Muscle of leg (tissue), 11 donors: ENCODE measurements around the gene ARHGAP26. TPM values are rescaled to one million over a fixed set of nuclear protein-coding genes. Genes with fewer than 3 reads are reported as not detected.

Source experiments
- DNase-seq: peaks from one replicate; pipeline ENCODE4 v3.0.0; 2013
- H3K27ac ChIP-seq: one replicate; pipeline ENCODE4 v1.5.1; 2013; ENCODE audit warnings: mild to moderate bottlenecking, low read length, control low read depth
- H3K27me3 ChIP-seq: one replicate; pipeline ENCODE4 v1.6.1; 2013; ENCODE audit warnings: low read length; ENCODE audit not compliant: control insufficient read depth, insufficient read depth
- H3K36me3 ChIP-seq: one replicate; pipeline ENCODE4 v1.6.1; 2013; ENCODE audit warnings: low read length; ENCODE audit not compliant: control insufficient read depth, insufficient read depth
- H3K4me1 ChIP-seq: one replicate; pipeline ENCODE4 v1.6.1; 2013; ENCODE audit warnings: low read length; ENCODE audit not compliant: control insufficient read depth, insufficient read depth
- H3K4me3 ChIP-seq: one replicate; pipeline ENCODE4 v1.5.1; 2013; ENCODE audit warnings: low read length, control low read depth
- H3K9me3 ChIP-seq: replicated peaks from 2 replicates; pipeline ENCODE4 v1.6.1; 2013; ENCODE audit warnings: low read depth, low read length; ENCODE audit not compliant: control insufficient read depth
- WGBS: methylation state at CpG from one replicate; pipeline ENCODE4 v1.1.5; 2013; ENCODE audit warnings: missing lambda C conversion rate; ENCODE audit not compliant: insufficient coverage; 5-methylcytosine and 5-hydroxymethylcytosine counted together
- polyA plus RNA-seq, 8 donors: library from polyadenylated mRNA; unstranded; fragments of 120-200 nt; gene quantifications; one replicate each; pipeline versions ENCODE4 v1.2.1 to v1.2.3, GENCODE V29; 2013; ENCODE audit warnings: inconsistent platforms in 1 of 8, low replicate concordance in 1 of 8; ENCODE audit not compliant: insufficient read length in 8 of 8, insufficient read depth in 1 of 8
- total RNA-seq: library from RNA; stranded (reverse); fragments of 120-200 nt; gene quantifications from one replicate; pipeline ENCODE4 v1.2.4, GENCODE V29; 2013

Gene ARHGAP26
- total and polyA plus RNA-seq, 9 donors, result 10.4 to 17.1 (median 13.2) TPM

DNA sequence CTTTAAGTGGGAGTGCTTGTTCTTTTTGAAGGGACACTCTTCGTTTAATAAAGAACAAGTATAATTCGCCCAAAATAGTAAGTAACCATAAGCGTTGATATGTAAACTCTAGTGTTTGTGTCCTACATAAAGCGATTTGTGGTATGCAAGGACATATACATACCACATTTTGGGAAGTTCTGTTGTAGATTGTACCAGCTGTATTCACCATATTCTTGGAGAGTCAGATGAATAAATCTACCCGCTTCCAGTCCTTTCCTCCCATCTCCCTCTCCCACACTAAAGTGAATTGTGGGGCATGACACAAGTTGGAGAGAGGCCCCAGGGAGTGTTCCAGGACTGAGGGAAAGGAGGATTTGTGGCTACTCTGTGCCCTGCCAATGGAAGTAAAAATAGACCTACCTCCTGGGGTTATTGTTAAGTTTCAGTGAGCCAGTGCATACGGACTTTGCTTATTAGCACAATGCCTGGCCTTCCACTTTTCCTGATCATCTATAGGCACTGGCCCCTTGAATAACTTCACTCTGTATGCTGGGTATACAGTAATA, 40.6 kb downstream of the ARHGAP26 start:
- DNase-seq, result no peak
- Histone ChIP-seq H3K27me3 (no peaks in the 10 kb centered on the region), H3K4me3 (no peak overlapping the region), H3K36me3 (no peaks in the 10 kb centered on the region), H3K4me1 (peaks cover 46% of the 10 kb centered on the region), H3K27ac (no peak overlapping the region), H3K9me3 (no peaks in the 10 kb centered on the region)
- no CpG with 5 or more reads among the region's 6 CpGs for WGBS

DNA sequence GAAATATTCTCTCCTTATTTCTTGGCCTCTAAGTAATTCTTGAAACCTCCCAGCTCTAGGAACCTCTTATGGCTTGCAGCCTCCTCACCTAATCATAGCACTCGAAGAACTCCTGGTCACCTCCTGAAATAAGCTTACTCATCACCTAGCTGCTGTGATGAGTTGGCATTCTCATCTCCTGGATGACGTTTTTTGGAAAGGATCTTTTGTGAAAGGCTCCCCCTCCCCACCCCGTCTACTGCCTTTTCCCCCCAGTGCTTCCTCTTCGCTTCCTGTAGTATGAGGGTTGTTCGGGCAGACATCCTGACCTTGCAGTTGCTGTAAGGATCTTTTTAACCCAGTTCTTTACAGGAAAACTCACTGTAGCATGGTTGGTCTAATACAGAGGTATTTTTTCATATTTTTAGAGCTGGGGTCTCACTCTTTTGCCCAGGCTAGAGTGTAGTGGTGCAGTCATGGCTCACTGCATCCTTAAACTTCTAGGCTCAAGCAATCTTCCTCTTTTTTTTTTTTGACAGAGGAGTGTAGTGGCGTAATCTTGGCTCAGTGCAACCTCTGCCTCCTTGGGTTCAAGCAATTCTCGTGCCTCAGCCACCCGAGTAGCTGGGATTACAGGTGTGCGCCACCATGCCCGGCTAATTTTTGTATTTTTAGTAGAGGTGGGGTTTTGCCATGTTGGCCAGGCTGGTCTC, 41.8 kb downstream of the ARHGAP26 start:
- Histone ChIP-seq H3K4me3 (no peak overlapping the region), H3K27ac (peak overlapping the region; percentile 53), H3K4me1 (peaks cover 53% of the 10 kb centered on the region), H3K36me3 (no peaks in the 10 kb centered on the region), H3K9me3 (no peaks in the 10 kb centered on the region), H3K27me3 (no peaks in the 10 kb centered on the region)
- peak; percentile 40 for DNase-seq
- 93% methylated on average over 3 of the region's 10 CpGs for WGBS

DNA sequence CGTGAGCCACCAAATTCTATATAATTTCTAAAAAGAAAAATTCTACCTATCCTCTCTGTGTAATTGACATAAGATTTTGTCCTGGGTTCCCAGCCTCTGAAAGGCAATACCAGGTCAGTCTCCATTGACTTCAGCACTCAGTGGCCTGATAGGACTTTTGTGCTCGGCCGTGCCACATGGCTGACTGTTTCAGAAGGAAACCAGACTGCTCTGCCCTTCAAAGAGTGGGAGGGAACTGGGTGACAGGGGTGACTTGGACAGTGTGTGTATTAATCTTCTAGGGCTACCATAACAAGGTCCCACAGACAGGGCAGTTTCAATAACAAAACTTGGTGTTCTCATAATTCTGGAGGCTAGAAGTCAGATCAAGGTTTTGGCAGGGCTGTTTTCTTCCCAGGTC, 43.0 kb downstream of the ARHGAP26 start:
- H3K4me1 ChIP-seq, result peaks cover 53% of the 10 kb centered on the region
- H3K9me3 ChIP-seq, result no peaks in the 10 kb centered on the region
- H3K27ac ChIP-seq, result no peak overlapping the region
- no peak overlapping the region for H3K4me3 ChIP-seq
- DNase-seq, result no peak
- WGBS, result 100% methylated on average over 2 of the region's 3 CpGs
- no peaks in the 10 kb centered on the region for H3K27me3 ChIP-seq
- no peaks in the 10 kb centered on the region for H3K36me3 ChIP-seq

DNA sequence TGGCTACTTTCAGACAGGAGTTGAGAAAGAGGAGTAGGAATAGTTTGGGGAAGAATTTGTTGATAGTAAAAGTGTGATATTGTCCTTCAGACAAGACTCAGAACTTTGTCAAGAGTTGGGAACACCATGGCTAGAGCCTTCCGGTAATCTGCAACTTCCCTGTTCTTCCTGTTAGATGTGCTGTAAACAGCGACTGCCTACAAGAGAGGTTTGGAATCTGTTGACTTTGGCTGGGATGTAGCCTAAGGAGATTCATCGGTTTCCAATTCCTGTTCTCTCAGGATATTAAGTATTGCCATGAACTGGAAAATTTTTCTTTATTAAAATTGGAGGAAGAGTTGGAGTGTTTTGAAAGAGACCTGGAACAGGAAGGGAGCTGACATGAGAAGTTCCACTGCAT, 43.9 kb downstream of the ARHGAP26 start:
- H3K9me3 ChIP-seq, result no peaks in the 10 kb centered on the region
- H3K27ac ChIP-seq, result peak overlapping the region; percentile 63
- H3K36me3 ChIP-seq, result no peaks in the 10 kb centered on the region
- H3K27me3 ChIP-seq, result no peaks in the 10 kb centered on the region
- peaks cover 50% of the 10 kb centered on the region for H3K4me1 ChIP-seq
- H3K4me3 ChIP-seq, result no peak overlapping the region
- peak; percentile 95 for DNase-seq
- WGBS, result 55% methylated on average over 2 of the region's 3 CpGs

DNA sequence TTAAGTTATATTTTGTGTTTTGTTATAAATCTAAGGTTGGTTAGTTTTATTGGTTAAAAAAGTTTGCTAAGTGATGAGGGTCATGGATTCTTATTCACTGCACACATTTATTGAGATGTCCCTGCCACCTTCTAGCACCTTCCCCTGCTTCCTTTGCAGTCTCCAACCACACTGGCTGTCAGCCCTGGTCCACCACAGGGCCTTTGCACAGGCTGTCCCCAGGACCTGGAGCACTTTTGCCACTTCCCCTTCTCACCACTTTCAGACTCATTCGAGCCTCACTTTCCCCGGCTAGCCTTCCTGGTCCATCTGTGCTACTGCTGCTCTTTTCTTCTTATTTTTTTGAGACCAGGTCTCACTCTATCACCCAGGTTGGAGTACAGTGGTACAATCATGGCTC, 45.3 kb downstream of the ARHGAP26 start:
- H3K36me3 ChIP-seq, result no peaks in the 10 kb centered on the region
- no peak for DNase-seq
- peaks cover 41% of the 10 kb centered on the region for H3K4me1 ChIP-seq
- H3K27ac ChIP-seq, result no peak overlapping the region
- no peak overlapping the region for H3K4me3 ChIP-seq
- 91% methylated on average over 2 of the region's 2 CpGs for WGBS
- H3K27me3 ChIP-seq, result no peaks in the 10 kb centered on the region
- H3K9me3 ChIP-seq, result no peaks in the 10 kb centered on the region

DNA sequence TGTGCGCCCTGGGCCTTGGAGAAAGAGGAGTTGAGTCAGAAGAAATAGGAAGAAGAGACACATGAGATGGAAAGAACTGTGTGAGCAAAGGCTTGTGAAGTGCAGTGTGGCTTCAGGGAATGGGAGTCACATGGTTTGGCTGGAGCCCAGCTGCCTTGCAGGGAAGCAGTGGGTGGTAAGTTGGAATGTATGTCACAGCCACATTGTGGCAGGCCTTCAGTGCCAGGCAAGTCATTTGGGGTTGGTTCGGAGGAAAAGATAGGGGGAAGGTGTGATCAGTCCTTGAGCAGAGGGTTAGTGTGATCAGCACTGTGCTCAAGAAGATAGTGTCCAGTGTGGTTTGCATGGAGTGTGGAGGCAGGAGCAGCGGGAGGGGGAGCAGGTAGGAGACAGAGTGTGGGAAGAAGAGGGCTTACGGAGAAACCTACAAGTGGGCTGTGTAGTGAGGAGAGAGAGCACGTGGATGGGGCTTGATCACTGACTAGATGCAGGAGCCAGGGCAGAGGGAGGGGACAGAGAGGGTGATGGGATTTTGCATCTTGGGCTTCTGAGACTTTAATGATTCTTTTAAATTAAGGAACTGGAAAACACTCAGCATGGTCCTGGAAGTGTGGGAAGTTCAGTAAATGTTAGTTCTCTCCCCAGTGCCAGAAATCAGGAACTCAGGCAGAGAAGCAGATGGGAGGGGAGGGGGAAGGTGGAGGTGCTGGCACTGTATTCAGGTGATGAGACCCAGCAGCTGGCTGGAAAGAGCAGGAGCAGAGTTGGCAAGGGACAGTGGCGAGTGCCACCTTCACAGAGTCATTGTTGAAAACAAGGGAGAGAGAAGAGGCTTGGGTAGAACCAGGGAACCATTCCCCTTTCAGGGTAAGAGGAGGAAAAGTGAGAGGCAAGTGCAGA, 46.6 kb downstream of the ARHGAP26 start:
- H3K9me3 ChIP-seq, result no peaks in the 10 kb centered on the region
- H3K27ac ChIP-seq, result no peak overlapping the region
- DNase-seq, result peak; percentile 60
- H3K36me3 ChIP-seq, result no peaks in the 10 kb centered on the region
- no peak overlapping the region for H3K4me3 ChIP-seq
- H3K27me3 ChIP-seq, result no peaks in the 10 kb centered on the region
- H3K4me1 ChIP-seq, result peaks cover 30% of the 10 kb centered on the region
- 70% methylated on average over 6 of the region's 6 CpGs for WGBS

DNA sequence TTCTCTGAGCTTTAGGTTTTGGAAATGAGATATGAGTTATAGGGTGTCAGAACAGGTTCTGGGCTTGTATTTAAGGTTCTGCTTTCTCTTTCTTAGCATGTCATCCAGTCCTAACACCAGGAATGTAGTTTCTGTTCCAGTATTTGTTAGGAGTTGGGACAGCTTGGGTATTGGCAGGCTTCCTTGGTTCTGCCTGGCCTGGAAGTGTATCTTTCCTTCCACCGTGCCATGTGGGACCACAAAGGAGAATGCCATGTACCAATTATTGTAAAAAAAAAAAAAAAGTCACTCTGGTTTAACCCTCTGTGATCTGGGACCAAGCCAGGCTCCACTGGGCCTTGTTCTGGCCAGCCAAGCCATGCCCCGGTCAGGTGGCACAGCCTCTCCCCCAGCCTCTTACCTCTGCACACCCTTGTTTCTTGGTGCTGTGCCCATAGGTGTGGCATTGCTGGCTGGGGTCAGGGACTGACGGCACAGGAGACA, 47.8 kb downstream of the ARHGAP26 start:
- Histone ChIP-seq H3K27ac (no peak overlapping the region), H3K4me1 (peaks cover 26% of the 10 kb centered on the region), H3K27me3 (no peaks in the 10 kb centered on the region), H3K36me3 (no peaks in the 10 kb centered on the region), H3K4me3 (no peak overlapping the region), H3K9me3 (no peaks in the 10 kb centered on the region)
- 100% methylated on average over 1 of the region's 3 CpGs for WGBS
- DNase-seq, result no peak

DNA sequence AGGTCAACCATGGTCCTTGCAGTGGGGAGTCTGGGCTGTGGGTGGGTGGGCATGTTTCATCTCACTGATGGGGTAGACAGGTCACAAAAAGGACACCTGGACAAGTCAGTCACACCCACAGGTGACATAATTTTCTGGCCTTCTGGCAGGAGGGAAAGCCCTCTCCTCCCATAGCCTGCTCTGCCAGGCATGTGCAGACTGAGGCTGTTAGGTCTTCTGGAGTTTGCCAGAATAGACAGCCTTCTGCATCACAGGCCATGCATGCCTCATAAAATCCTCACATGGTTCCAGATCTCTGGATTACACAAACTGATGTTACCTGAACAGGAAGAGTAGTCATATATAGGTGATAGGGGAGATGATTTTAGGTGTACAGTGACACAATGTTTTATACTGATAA, 49.1 kb downstream of the ARHGAP26 start:
- H3K27ac ChIP-seq, result no peak overlapping the region

DNA sequence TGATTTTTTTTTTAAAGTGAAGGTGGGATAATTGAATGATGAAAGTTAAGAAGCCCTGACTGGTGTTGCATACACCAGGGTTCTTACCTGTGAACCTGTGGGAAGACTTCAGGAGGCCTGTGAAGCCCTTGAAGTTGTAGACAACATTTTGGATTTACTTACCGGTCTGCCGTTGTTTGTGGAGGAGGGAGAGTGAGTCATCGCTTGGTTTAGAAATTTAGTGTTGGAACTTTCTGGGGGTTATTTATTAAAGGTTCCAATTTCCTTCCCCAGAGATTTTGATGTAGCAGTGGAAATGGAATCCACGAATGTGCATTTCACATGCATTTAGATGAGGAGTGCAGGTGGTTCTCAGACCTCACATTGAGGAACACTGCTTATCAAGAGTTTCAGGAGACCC, 49.6 kb downstream of the ARHGAP26 start:
- Histone ChIP-seq H3K4me1 (peaks cover 23% of the 10 kb centered on the region), H3K36me3 (no peaks in the 10 kb centered on the region), H3K4me3 (no peak overlapping the region), H3K9me3 (no peaks in the 10 kb centered on the region), H3K27me3 (no peaks in the 10 kb centered on the region), H3K27ac (no peak overlapping the region)
- 56% methylated on average over 2 of the region's 4 CpGs for whole genome bisulfite sequencing
- DNase-seq, result peak; percentile 60

More for the DNA sequence above, 49.1 kb downstream of the ARHGAP26 start:
- no peak for DNase-seq
- H3K4me1 ChIP-seq, result peaks cover 23% of the 10 kb centered on the region
- H3K4me3 ChIP-seq, result no peak overlapping the region
- no peaks in the 10 kb centered on the region for H3K36me3 ChIP-seq
- no peaks in the 10 kb centered on the region for H3K27me3 ChIP-seq
- no peaks in the 10 kb centered on the region for H3K9me3 ChIP-seq

DNA sequence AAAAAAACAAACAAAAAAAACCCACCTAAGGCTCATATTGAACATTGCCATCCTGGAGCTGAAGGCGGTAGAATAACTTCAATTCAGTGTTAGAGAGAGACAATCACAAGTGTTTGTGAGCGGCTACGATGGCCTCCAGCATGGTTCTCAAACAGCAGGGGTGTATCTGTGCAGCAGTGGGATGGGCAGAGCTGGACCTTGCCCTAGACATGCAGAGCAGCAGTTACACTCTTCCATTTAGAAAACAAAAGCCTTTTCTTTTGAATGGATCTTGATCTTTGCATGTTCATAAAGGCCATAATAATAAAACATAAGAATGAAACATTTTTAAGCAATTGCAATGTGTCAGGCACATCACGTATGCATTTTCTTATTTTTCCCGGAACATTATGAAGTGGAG, 50.3 kb downstream of the ARHGAP26 start:
- Histone ChIP-seq H3K4me1 (peaks cover 28% of the 10 kb centered on the region), H3K9me3 (no peaks in the 10 kb centered on the region), H3K4me3 (no peak overlapping the region), H3K27me3 (no peaks in the 10 kb centered on the region), H3K27ac (no peak overlapping the region), H3K36me3 (no peaks in the 10 kb centered on the region)
- no peak for DNase-seq
- WGBS, result 100% methylated on average over 1 of the region's 5 CpGs
